Smooth muscle cell (in vitro differentiated cells): ENCODE results near the gene BAHCC1. TPM values are rescaled to one million over a fixed set of nuclear protein-coding genes. Genes with fewer than 3 reads are reported as not detected.
"Not testable (repeated sequence)": the region's sequence is repeated elsewhere in the genome, so short reads cannot be mapped to it uniquely, and the experiment has no call there.

Source experiments
- DNase-seq: peaks from one replicate; lab custom pipeline; 2025; ENCODE audit not compliant: unreplicated experiment; lab: John Stamatoyannopoulos, UW
- H2AFZ ChIP-seq: fragments of 200-600 bp; sonication (generic); 2 replicates; pipeline ENCODE4 v1.6.0; 2016; ENCODE audit warnings: antibody characterized with exemption, low read depth, mild to moderate bottlenecking
- H3F3A ChIP-seq: fragments of 200-600 bp; sonication (generic); 2 replicates; pipeline ENCODE4 v1.6.0; 2017; ENCODE audit warnings: antibody characterized with exemption, low read depth
- H3K27ac ChIP-seq: fragments of 200-600 bp; sonication (generic); 2 replicates; pipeline ENCODE4 v1.5.1; 2016; ENCODE audit warnings: low read depth, mild to moderate bottlenecking
- H3K27me3 ChIP-seq: fragments of 200-600 bp; sonication (generic); 2 replicates; pipeline ENCODE4 v1.6.1; 2016; ENCODE audit warnings: low read depth, mild to moderate bottlenecking
- H3K36me3 ChIP-seq: fragments of 200-600 bp; sonication (generic); 2 replicates; pipeline ENCODE4 v1.5.1; 2016; ENCODE audit warnings: low read depth
- H3K4me1 ChIP-seq: fragments of 200-600 bp; sonication (generic); 2 replicates; pipeline ENCODE4 v1.5.1; 2016; ENCODE audit warnings: low read depth
- H3K4me2 ChIP-seq: fragments of 200-600 bp; sonication (generic); 2 replicates; pipeline ENCODE4 v1.6.0; 2016; ENCODE audit warnings: mild to moderate bottlenecking
- H3K4me3 ChIP-seq: fragments of 200-600 bp; sonication (generic); 2 replicates; pipeline ENCODE4 v1.5.1; 2016; ENCODE audit warnings: mild to moderate bottlenecking
- H3K79me2 ChIP-seq: fragments of 200-600 bp; sonication (generic); 2 replicates; pipeline ENCODE4 v1.6.0; 2016; ENCODE audit warnings: low read depth, mild to moderate bottlenecking
- H3K9ac ChIP-seq: fragments of 200-600 bp; sonication (generic); 2 replicates; pipeline ENCODE4 v1.6.0; 2016; ENCODE audit warnings: low read depth
- H3K9me3 ChIP-seq: fragments of 200-600 bp; sonication (generic); replicated peaks from 2 replicates; pipeline ENCODE4 v1.5.1; 2016; ENCODE audit warnings: low read depth
- H4K20me1 ChIP-seq: fragments of 200-600 bp; sonication (generic); 2 replicates; pipeline ENCODE4 v1.6.0; 2016; ENCODE audit warnings: low read depth
- WGBS: methylation state at CpG from one replicate; pipeline ENCODE4 v1.1.7; 2016; ENCODE audit warnings: low lambda C conversion rate; 5-methylcytosine and 5-hydroxymethylcytosine counted together
- polyA plus RNA-seq: library from polyadenylated mRNA; unstranded; fragments of >200 nt; fragmentation: Nextera tagmentation; extraction: Ambion mirVana; gene quantifications from 2 replicates; pipeline ENCODE4 v1.2.1, GENCODE V29; 2016
- total RNA-seq: library from RNA; depleted of rRNA; stranded (reverse); fragments of >200 nt; gene quantifications from 2 replicates; pipeline ENCODE4 v1.2.3, GENCODE V29; 2014
- TF ChIP-seq, protein P1 (sequence below): fragments of 200-600 bp; sonication (generic); IDR thresholded peaks from 2 replicates; pipeline ENCODE4 v1.5.1; 2017; ENCODE audit warnings: borderline replicate concordance, mild to moderate bottlenecking, antibody characterized with exemption; ENCODE audit not compliant: insufficient read depth, poor library complexity, severe bottlenecking

The BAHCC1 gene
- total and polyA plus RNA-seq, 2 experiments from 2014 or later: 3.2 to 4.6 TPM

DNA sequence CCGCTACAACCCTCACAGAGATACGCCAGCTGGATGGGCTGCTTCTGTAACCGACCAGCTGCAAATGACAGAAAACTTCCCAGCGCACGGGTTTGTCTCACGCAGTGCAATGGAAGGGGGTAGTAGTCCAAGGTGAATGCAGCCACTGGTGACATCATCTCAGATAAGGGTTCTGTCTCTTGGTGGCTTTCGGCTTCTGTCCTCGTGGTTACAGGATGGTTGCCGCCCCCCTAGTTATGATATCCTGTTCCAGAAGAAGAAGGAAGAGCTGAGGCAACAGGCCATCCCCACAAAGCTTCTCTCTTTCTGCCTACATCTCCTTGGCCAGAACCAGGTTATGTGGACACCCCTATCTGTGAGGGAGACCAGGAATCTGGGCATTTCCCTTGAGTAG lies 40.3 kb upstream of the BAHCC1 start:
- no peaks in the 10 kb centered on the region for H3K27me3 ChIP-seq
- H3K4me1 ChIP-seq: no peaks in the 10 kb centered on the region
- no peak overlapping the region for H3K9ac ChIP-seq
- TF ChIP-seq, protein P1, sequence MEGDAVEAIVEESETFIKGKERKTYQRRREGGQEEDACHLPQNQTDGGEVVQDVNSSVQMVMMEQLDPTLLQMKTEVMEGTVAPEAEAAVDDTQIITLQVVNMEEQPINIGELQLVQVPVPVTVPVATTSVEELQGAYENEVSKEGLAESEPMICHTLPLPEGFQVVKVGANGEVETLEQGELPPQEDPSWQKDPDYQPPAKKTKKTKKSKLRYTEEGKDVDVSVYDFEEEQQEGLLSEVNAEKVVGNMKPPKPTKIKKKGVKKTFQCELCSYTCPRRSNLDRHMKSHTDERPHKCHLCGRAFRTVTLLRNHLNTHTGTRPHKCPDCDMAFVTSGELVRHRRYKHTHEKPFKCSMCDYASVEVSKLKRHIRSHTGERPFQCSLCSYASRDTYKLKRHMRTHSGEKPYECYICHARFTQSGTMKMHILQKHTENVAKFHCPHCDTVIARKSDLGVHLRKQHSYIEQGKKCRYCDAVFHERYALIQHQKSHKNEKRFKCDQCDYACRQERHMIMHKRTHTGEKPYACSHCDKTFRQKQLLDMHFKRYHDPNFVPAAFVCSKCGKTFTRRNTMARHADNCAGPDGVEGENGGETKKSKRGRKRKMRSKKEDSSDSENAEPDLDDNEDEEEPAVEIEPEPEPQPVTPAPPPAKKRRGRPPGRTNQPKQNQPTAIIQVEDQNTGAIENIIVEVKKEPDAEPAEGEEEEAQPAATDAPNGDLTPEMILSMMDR: no peak
- H3F3A ChIP-seq: no peaks in the 10 kb centered on the region
- H3K27ac ChIP-seq: no peak overlapping the region
- H3K4me2 ChIP-seq: no peak overlapping the region
- H3K79me2 ChIP-seq: no peaks in the 10 kb centered on the region
- H3K9me3 ChIP-seq: no peaks in the 10 kb centered on the region
- H3K36me3 ChIP-seq: no peaks in the 10 kb centered on the region
- no peak overlapping the region for H2AFZ ChIP-seq
- 80% methylated on average over 9 of the region's 9 CpGs for WGBS
- no peak for DNase-seq
- no peaks in the 10 kb centered on the region for H4K20me1 ChIP-seq
- H3K4me3 ChIP-seq: no peak overlapping the region

DNA sequence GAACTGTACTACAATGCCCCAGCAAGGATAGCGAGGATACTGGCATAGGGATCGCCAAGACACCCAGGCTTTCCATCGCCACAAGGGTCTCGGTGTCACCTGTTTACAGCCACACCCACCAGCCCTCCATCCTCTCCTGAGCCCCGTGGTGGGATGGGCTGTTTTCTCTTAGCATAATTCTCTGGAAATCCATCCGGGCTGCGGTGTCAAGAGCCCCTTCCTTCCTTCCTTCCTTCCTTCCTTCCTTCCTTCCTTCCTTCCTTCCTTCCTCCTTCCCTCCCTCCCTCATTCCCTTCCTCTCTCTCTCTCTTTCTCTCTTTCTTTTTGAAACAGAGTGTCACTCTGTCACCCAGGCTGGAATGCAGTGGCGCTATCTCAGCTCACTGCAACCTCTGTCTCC lies 36.0 kb upstream of the BAHCC1 start:
- whole genome bisulfite sequencing: 89% methylated on average over 8 of the region's 8 CpGs

DNA sequence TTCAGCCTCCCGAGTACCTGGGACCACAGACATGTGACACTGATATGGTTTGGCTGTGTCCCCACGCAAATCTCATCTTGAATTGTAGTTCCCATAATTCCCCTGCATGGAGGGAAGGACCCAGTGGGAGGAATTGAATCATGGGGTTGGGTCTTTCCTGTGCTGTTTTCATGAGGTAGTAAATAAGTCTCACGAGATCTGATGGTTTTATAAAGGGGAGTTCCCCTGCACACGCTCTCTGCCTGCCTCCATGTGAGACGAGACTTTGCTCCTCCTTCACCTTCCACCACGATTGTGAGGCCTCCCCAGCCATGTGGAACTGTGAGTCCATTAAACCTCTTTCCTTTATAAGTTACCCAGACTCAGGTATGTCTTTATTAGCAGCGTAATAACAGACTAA lies 33.3 kb upstream of the BAHCC1 start:
- not testable (repeated sequence) for H3K9me3 ChIP-seq, H3K4me3 ChIP-seq, H4K20me1 ChIP-seq, H3K36me3 ChIP-seq, H2AFZ ChIP-seq, DNase-seq, H3K9ac ChIP-seq, H3K27ac ChIP-seq, H3F3A ChIP-seq, H3K27me3 ChIP-seq, H3K79me2 ChIP-seq, H3K4me2 ChIP-seq, H3K4me1 ChIP-seq
- WGBS: 85% methylated on average over 7 of the region's 7 CpGs

More for the DNA sequence above, 36.0 kb upstream of the BAHCC1 start:
- no peaks in the 10 kb centered on the region for H4K20me1 ChIP-seq
- TF ChIP-seq, protein P1: no peak
- no peaks in the 10 kb centered on the region for H3K9me3 ChIP-seq
- H3K9ac ChIP-seq: no peak overlapping the region
- DNase-seq: no peak
- H3K4me3 ChIP-seq: no peak overlapping the region
- no peaks in the 10 kb centered on the region for H3K27me3 ChIP-seq
- H3K27ac ChIP-seq: no peak overlapping the region
- H3K79me2 ChIP-seq: no peaks in the 10 kb centered on the region
- no peaks in the 10 kb centered on the region for H3F3A ChIP-seq
- H3K4me1 ChIP-seq: no peaks in the 10 kb centered on the region
- no peak overlapping the region for H2AFZ ChIP-seq
- H3K4me2 ChIP-seq: no peak overlapping the region
- H3K36me3 ChIP-seq: no peaks in the 10 kb centered on the region

DNA sequence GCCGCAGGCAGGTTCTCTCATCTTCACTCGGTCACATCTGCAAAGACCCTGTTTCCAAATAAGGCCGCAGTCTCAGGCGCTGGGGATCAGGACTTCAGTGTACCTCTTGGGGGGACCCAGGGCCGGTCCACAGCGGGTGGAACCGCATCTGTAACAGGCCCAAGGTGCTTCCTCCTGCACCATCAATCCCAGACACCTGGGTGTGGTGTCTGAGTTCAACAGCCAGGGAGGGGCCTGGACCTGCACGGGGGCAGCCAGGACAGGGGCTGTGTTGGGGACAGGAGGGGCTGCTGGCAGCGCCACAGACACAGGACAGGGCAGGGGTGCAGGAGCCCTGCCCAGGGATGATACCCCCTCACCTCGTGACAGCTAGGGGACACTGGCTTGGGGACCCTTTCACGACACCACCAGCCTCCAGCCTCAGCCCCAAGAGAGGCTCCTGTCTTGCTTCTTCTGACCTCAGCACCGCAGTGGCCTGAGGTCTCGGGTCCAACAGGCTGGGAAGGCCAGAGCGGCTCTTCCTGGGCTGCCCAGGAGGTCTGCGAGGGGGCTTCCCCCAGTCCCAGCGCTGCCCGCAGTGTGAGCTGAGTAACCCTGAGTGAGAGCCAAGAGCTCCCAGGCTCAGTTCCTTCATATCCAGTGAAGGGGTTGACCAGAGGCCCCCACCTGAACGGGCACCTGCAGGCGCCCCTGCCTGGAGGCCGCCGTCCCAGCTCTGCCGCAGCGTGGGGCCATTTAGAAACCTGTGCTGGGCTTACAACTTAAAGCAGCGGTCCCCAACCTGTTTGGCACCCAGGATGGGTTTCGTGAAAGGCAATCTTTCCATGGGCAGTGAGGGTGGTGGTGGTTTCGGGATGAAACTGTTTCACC lies 30.7 kb upstream of the BAHCC1 start:
- Histone ChIP-seq H3K4me3 (peak overlapping the region; percentile 23), H3K27me3 (peaks cover 3% of the 10 kb centered on the region), H4K20me1 (no peaks in the 10 kb centered on the region), H3K27ac (no peak overlapping the region), H3K9ac (no peak overlapping the region), H3K79me2 (no peaks in the 10 kb centered on the region), H3K9me3 (no peaks in the 10 kb centered on the region), H3F3A (no peaks in the 10 kb centered on the region), H3K36me3 (no peaks in the 10 kb centered on the region), H2AFZ (no peak overlapping the region), H3K4me1 (peaks cover 6% of the 10 kb centered on the region), H3K4me2 (peak overlapping the region; percentile 82)
- TF ChIP-seq, protein P1: no peak
- WGBS: 91% methylated on average over 26 of the region's 26 CpGs
- no peak for DNase-seq
